HG02970 (cell line): ENCODE results near the gene NRG2.
A peak's percentile ranks its signal among the peaks of the same experiment; 100 is the strongest.

Experiments used
- ATAC-seq: cut with Tn5 transposase; IDR thresholded peaks from one replicate; pipeline ENCODE4 v1.9.1; 2021; ENCODE audit warnings: mild to moderate bottlenecking, moderate library complexity, moderate number of reproducible peaks; ENCODE audit not compliant: unreplicated experiment, low FRiP score

The NRG2 gene

DNA sequence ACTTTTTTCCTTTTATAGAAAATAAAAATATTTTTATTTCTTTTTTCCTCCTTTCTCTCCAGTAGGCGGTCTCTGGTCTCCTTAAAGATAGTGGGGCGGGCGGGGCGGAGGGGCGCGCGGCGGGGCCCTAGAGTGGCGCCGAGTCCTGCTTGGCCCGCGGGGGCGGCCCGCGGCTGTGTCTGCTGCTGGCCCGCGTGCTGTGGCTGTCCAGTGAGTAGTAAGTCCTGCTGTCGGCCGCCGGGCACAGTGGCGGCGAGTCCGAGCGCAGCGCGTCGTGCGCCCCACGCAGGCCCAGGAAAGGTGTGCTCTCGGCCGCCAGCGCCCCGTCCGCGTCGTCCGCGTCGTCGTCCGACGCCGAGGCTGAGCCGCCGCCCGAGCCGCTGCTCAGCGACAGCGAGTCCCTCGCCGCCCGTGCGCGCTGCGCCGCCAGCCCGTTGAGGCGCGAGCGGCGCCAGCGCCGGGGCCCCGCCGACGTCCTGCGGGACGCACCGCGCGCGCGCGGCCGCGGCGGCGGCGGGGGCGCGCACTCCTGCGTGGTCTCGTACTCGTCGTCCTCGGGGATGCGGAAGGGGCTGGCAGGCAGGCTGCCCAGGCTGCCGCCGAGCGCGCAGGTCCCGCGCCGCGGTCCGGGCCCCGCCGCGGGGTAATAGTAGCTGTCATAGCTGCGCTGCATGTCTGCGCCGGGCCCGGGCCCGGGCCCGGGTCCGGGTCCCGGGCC, 195.2 kb downstream of the NRG2 start:
- peak; percentile 42 for ATAC-seq

DNA sequence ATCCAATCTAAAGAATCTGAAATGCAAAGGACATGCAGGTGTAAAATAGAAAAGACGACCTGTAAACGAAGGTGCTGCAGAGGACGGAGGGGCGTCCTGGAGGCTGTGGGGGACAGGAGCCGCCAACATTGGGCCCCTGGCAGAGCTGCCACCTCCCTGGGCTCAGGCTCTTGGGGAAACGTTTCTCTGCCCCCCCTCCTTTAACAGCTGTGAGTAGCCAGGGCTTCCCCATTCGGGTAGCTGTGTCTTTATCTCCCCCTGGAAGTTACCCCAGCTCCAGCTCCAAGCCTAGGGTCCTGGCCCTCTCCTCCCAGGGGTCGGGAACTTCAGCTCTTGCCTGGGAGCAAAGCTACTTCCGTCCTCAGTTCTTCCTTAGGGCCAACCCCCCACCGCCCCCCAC, 196.0 kb downstream of the NRG2 start:
- ATAC-seq, result no peak

DNA sequence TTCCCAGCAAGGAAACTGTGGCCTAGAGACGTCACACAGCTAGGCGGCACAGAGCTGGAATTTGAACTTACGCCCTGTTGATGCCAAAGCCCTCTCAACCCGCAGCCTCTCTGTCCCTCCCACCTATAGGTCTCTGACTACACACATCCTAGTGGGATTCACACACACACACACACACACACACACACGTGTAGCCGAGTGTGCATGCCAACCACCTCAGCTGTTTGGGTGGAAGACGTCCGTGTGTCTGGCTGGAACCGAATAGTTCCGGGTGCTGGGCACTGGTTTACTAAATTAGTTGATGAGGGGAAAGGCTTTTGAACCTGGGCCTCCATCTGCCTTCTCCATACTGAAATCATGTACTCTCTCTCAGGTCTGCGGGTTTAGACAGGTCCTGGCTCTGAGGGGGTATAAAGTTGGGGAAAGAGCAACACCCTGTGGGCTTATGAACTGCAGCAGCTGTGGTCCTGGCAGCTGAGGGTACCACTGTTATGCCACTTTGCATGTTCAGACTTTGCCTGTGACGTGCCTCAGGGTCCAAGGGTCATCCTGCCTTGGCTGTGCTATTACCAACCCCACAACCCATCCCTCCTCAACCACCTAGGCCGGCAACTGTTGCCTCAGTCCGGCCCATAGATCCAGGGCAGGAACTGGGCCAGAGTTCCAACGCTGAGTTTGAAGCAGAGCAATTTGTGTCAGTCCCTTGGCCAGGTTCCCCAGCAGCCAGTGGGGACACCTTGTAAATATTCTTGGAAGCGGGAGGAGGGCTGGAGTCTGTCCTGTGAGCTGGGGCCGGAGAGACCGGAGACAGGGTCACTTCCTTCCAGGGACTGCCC, 197.0 kb downstream of the NRG2 start:
- no peak for ATAC-seq

DNA sequence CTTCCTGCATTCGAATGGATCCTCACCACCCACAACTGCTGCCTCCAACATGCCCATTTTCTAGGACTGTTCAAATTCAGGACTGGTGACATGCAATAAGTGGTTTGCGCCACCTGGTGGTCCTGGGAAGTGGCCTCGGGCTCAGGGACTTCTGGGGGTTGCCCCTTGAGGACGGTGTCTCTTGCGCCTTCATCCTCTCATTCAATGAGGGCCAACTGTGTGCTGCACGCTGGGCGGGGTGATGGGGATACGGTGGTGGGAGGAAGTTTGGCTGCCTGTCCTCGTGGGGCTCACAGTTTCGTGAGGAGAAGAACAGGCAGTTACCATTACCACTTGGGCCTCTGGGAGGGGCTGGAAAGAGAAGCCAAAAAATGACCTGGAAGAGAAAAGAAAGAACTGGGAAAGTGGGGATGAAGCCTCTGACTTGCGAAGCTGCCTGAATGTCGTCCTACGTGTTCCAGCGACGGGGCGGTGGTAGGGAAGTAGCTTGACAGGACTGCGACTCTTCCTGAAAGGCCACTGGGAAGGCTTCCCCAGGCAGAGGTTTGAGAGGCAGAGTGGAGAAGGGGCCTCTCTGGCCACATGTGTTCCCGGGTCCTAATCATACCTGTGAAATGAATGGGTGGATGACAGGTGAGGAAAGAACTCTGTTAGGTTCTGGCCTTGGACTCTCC, 198.5 kb downstream of the NRG2 start:
- ATAC-seq, result no peak

DNA sequence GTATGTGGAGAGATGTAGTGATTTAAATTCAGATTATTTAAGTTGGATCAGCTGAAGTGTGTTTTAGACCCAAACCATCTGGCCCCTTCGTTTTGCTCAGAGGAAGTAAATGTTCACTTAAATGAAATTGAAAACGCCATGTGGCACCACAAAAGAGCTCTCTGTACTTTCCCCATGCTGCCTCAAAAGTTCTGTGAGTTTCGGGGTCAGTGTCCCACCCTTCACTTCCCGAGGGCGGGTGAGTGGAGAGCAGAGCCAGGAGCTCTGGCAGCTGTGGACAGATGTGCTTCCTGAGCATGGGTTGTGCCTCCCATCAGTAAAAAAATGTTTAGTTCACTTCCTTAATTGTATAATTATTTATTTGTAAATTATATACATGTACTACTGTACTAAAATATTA, 199.1 kb downstream of the NRG2 start:
- ATAC-seq, result no peak

DNA sequence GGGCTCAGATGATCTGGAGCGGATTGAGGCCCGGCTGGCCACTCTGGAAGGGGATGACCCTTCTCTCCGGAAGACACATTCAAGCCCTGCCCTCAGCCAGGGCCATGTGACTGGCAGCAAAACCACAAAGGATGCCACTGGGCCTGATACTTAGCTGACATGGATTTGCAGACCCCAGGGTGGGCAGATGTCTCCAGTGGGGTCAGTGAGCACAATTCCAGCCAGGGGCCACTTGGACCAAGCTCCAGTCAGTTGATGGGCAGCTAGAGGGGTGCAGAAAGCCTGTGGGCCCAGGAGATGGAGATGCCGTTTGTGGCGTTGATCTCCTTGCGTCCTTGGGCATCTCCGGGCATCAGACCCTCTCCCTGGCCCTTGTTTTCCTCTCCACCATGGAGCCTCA, 200.8 kb downstream of the NRG2 start:
- ATAC-seq, result no peak

DNA sequence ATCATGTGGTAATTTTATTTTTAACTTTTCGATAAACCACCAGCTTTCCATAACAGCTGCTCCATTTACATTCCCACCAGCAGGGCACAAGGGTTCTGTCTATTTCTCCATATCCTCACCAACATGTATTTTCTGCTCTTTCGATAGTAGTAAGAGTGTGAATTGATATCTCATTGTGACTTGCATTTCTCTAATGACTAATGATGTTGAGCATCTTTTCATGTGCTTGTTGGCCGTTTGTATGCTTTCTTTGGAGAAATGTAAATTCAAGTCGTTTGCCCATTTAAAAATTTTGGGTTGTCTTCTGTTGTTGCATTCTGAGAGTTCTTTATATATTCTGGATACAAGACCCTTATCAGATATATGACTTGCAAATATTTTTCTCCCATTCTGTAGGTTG, 201.6 kb downstream of the NRG2 start:
- no peak for ATAC-seq

DNA sequence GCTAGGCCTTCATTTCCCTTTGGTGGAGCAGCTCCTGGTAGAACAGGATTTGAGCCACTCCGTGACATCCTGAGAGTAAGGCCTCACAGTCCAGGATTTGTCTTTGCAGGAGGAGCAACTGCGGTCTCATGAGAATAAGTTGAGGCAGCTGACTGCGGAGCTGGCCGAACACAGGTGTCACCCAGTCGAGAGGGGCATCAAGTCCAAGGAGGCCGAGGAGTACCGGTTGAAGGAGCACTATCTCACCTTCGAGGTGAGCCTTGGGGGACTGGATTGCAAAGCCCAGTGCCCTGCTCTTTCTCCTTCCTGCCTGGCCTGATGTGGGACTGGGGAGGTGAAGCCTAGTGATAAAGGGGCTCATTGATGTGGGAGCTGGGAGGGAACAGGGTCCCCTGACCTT, 203.2 kb downstream of the NRG2 start:
- ATAC-seq, result no peak

DNA sequence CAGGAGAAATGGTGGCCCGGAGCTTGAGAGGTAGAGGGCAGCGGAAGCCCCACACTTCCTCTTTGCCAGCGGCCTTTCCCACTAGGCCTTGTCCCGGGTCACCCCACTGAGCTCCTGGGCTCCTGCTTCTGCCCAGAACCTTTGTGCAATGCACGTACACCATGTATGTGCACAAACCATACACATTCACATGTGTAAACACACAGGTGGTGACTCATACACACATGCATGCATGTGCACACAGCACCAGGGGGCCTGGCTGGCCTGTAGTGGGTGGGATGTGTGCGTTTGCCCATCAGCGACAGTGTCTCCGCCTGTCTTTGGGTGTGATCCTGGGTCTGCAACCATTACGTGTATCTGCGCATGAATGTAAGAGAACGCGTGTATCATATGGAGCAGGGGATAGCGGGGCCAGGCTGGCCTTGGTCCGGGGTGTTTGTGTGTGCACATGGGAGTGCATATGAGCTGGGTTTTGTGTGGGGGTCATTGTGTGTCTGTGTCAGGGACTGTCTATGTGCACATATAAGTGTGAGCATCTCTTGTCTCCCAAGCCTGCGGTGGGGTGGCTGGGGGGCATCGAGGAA, 203.8 kb downstream of the NRG2 start:
- ATAC-seq, result no peak

DNA sequence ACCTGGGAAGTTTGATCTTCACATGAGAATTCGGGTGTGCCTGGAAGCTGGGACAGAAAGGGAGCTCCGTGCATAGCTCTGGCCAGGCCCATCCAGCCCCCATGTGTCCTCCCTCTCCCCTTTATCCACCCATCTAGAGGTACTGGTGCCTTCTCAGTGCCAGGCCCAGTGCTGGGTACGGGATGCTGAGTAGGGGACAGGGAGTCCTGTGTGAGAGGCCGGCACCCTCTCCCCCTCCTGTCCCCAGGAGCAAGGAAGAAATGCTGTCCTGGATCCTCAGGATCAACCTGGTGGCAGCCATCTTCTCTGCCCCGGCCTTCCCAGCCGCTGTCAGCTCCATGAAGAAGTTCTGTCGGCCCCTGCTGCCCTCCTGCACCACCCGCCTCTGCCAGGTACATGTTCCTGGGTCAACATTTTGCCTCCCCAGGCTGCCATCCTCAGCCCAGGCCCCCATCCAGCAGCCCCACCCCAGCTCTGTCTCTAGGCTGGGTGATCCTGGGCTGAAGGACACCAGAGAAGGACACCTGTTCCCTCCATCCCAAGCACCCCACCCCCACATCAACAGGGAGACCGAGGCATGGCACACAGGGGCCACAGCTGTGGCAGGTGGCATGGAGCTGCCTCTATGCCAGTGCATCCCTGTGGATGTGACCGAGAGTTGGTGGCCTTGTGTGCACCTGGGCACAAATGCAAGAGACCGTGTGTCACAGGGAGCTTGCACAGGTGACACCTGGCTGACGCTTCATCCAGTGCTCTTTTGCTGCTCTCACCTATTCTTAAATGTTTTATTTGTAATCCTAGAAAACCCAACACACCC, 204.5 kb downstream of the NRG2 start:
- ATAC-seq, result no peak

DNA sequence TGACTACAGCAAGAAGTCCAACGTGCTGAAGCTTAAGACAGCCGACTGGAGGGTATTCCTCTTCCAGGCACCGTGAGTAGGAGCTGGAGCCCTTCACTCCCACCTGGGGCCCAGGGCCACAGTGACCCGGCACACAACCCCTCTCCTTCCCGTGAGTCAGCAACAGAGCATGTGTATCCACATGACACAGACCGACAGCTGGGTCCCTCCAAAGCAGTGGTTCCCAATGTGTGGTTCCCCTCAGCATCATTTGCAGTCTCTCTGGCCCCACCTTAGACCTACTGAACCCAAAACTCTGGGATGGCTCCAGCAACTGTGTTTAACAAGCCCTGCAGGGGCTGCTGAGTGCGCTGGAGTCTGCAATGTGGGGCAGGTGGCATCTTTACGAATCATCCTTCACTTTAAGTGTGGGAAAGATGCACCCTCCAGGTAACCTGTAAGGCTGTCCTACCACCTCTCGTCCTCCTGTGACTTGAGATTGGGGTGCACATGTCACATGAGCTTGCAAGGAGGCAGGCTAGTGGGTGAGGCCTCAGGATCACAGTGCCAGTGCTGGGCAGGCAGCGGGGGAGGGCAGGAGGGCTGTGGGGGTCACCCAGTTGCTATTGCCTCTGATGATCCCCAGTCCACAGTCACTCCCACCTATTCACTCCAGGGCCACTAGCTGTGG, 205.3 kb downstream of the NRG2 start:
- ATAC-seq, result no peak

DNA sequence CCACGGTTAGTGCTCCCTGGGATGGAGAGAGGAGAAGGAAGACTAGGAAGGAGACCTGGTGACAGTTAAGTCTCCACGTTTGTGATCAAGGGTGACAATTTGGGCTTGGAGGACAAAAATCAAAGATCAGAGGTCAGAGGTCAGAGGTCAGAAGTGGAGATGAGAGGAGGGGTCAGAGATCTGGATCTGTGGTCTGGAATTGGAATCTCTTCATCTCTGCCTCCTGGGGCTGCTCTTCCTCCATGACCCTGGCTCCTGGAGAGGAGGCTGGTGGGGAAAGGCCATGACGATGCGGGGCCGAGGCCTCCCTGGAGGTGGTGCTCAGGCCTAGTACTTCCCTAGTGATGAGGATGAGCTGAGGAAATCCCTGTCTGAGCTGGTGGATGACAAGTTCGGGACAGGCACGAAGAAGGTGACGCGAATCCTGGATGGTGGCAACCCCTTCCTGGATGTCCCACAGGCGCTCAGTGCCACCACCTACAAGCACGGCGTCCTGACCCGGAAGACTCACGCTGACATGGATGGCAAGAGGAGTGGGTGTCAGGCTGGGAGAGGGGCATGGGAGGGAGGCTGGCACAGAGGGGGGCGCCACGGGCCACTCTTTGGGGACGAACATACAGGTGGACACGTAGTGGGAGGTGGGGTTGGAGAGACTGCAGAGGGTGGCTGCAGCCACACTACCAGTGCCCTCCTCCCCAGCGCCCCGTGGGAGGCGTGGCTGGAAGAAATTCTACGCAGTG, 206.5 kb downstream of the NRG2 start:
- no peak for ATAC-seq

DNA sequence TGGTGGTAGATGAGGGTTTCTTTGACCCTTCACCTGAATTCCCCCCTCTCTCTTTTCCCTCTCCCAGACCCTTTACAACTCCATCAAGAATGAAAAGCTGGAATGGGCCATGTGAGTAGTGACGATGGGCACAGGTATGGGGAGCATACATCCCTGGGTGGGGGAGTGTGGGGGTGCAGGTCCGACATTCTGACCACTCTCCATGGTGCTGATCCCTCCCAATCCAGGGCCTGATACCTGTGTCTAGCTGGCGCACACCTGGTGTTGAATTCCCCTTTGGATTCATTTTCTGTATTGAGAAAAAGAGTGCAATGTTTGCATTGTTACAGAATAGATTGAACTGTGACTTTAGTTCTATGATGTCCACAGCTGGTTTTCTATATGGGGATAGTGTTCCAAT, 207.4 kb downstream of the NRG2 start:
- ATAC-seq, result no peak

DNA sequence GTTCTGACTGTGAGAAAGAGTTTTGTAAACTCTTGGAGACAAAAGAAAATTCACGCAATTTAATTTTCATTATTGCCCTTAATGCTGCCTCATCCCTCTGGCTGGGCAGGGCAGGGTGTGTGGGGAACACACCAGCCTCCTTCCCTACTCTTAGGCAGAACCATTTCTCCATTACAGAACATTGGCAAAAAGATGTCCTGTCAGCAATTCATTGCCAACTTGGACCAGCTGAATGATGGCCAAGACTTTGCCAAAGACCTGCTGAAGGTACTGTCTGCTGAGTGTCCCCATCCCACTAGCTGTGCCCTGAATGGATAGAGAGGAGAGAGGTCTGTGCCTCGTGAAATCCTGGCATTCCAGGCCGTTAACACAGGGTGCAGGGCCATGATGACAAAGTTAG, 209.6 kb downstream of the NRG2 start:
- no peak for ATAC-seq

DNA sequence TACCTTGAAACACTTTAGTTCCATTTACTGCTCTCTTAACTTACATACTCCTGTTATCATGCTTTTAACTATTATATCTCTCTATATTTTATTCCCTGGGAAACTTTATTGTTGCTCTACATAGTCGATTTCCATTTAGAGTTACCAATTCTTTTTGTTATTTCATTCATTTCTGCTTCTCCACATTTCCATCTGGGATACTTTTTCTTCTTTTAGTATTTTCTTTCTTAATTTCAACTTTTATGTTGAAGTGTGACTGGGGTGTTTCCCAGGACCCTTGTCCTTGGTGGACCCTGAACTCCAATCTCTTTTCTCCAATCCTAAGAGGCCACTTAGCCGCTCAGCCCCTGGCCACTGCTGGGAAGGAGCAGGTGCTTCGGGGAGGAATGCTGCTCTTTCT, 211.5 kb downstream of the NRG2 start:
- no peak for ATAC-seq

DNA sequence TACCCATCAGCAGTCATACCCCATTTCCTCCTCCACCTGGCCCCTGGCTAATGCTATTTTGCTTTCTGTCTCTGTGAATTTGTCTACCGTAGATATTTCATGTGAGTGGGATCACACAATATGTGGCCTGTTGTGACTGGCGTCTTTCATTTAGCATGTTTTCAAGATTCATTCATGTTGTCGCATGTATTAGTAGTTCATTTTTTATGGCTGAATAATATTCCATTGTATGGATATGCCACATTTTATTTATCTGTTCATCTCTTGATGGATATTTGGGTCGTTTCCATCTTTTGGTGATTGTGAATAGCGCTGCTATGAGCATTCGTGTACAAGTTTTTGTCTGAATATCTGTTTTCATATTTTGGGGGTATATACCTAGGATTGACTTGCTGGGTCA, 213.6 kb downstream of the NRG2 start:
- ATAC-seq, result no peak

DNA sequence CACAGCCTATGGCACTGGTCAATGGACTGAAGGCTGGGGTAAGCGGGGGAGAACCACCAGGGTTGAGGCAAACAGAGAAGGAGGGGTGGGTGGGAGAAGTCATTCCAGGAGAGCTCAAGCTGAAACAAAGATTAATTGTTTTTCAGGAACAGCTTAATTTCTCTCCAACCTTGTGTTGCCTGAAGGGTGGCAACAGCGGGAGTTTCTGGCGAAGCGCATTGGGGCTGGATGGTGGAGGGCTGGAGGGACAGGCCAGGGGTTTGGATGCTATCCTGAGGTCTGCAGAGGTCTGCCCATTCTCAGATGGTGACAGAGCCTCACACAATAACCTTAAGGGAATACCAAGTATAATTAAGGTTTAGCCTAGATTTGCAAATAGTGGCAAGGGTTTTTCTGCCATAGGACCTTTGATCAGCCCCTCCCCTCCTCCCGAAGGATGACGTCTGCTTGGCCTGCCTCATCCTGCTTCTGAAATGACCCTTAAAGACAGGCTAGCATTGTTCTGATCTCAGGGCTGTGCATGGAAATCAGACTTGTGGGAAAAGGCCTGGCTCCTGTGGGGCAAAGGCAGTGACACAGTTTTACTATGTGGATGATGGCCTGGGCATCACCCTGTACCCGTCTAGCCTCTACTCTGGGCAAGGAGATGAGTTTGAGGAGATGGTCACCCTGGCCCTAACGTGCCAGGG, 214.7 kb downstream of the NRG2 start:
- ATAC-seq, result no peak

DNA sequence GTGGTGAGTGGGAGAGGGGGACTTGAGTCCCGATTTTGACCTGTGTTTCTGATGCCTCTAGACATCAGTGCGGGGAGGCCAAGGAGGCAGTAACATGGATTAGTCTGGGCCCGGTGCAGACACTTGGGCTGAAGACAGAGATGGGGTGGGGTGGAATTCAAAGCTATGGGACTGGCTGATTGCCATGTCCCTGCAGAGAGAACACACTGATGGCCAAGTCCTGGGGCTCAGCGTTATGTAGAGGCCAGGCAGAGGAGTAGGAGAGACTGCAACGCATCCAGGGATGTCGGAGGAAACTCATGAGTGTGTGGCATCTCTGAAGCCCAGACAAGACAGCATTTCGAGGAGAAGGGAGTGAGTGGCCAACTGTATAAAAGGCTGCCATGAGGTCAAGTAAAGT, 217.4 kb downstream of the NRG2 start:
- no peak for ATAC-seq
